ENCODE measurements around the gene ARHGAP15.

Gene ARHGAP15

GRCh38 chr2:143209570-143210445 is 80.6 kb downstream of the ARHGAP15 start:
- no peaks in the 10 kb centered on the region for H3K9me3 ChIP-seq (ENCODE audit: insufficient read depth, low read length)
- H3K4me3 ChIP-seq (ENCODE audit: insufficient read length, low read depth): no peak overlapping the region
- H3K4me1 ChIP-seq (ENCODE audit: insufficient read depth, insufficient read length): no peaks in the 10 kb centered on the region
- no peaks in the 10 kb centered on the region for H3K27me3 ChIP-seq (ENCODE audit: insufficient read depth, insufficient read length)
- H3K9ac ChIP-seq (ENCODE audit: insufficient read length, low read depth): no peak overlapping the region
- no peak for DNase-seq (ENCODE audit: low read depth, low spot score)
- TF ChIP-seq ZNF274 (IDR thresholded peaks at IDR 0.05; ENCODE audit: low read depth, low read length): no peak
- TF ChIP-seq SUZ12 (IDR thresholded peaks at IDR 0.05; ENCODE audit: extremely low read depth, insufficient read depth, insufficient read length): no peak
- no peak for TF ChIP-seq YY1 (IDR thresholded peaks at IDR 0.05; ENCODE audit: insufficient read depth, insufficient read length)
- no peaks in the 10 kb centered on the region for H3K36me3 ChIP-seq (ENCODE audit: insufficient read depth, insufficient read length, low read length)

DNA sequence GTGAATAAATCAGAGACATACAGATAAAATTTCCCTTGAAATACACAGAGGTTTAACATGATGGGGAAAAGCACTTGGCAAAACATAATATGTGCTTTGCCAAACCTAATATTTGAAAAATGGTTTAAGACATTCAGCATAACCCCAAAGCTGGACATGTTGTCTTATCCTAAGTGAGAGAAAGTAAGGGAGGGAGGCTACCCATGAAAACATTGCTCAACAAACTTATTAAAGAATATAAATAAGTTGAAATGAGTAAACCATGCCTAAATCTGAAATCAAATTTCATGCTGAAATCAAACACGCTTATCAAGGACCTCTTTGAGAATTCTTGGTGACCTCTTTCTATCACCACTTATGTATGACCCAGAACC is 81.2 kb downstream of the ARHGAP15 start:
- TF ChIP-seq SUZ12 (IDR thresholded peaks at IDR 0.05; ENCODE audit: extremely low read depth, insufficient read depth, insufficient read length): no peak
- no peak for TF ChIP-seq ZNF274 (IDR thresholded peaks at IDR 0.05; ENCODE audit: low read depth, low read length)
- no peak for TF ChIP-seq YY1 (IDR thresholded peaks at IDR 0.05; ENCODE audit: insufficient read depth, insufficient read length)
- H3K4me3 ChIP-seq (ENCODE audit: insufficient read length, low read depth): no peak overlapping the region
- H3K4me1 ChIP-seq (ENCODE audit: insufficient read depth, insufficient read length): no peaks in the 10 kb centered on the region

DNA sequence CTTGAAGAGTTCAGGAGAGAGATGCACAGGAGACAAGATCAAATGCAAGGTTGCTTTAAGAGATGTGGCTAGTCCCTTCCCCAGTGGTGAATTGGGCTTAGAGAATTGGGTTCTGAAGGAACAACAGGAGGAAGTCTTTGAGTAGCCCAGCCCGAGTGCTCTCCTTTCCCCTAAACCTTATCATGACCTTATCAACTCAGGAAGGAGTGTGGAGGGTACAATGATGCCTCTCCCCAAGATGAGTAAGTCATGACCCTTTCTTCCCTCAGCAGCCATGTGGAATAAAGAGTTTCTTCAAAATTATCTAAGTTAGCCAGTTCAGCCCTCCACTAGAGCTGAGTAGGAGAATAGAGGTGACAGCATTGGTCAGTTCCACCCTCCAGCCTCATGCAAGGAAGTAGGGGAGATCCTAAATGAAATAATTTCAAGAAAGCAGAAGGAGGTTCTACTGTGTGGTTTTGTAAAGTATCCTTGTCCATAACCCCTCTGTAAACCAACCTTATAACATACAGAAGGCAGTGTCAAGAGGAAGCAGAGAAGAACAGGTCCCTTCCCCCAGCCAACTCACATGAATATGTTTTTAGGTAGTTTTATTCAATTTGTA is 88.4 kb downstream of the ARHGAP15 start:
- TF ChIP-seq SUZ12 (IDR thresholded peaks at IDR 0.05; ENCODE audit: extremely low read depth, insufficient read depth, insufficient read length): no peak
- H3K9ac ChIP-seq (ENCODE audit: insufficient read length, low read depth): no peak overlapping the region
- H3K36me3 ChIP-seq (ENCODE audit: insufficient read depth, insufficient read length, low read length): no peaks in the 10 kb centered on the region
- no peaks in the 10 kb centered on the region for H3K4me1 ChIP-seq (ENCODE audit: insufficient read depth, insufficient read length)
- DNase-seq (ENCODE audit: low read depth, low spot score): no peak
- H3K9me3 ChIP-seq (ENCODE audit: insufficient read depth, low read length): no peaks in the 10 kb centered on the region
- no peaks in the 10 kb centered on the region for H3K27me3 ChIP-seq (ENCODE audit: insufficient read depth, insufficient read length)
- no peak overlapping the region for H3K4me3 ChIP-seq (ENCODE audit: insufficient read length, low read depth)

More for the DNA sequence above, 81.2 kb downstream of the ARHGAP15 start:
- Histone ChIP-seq H3K36me3 (ENCODE audit: insufficient read depth, insufficient read length, low read length) (no peaks in the 10 kb centered on the region), H3K9me3 (ENCODE audit: insufficient read depth, low read length) (no peaks in the 10 kb centered on the region), H3K27me3 (ENCODE audit: insufficient read depth, insufficient read length) (no peaks in the 10 kb centered on the region), H3K9ac (ENCODE audit: insufficient read length, low read depth) (no peak overlapping the region)
- no peak for DNase-seq (ENCODE audit: low read depth, low spot score)

- Histone ChIP-seq H3K9me3 (ENCODE audit: insufficient read depth, low read length) (no peaks in the 10 kb centered on the region), H3K4me1 (ENCODE audit: insufficient read depth, insufficient read length) (no peaks in the 10 kb centered on the region), H3K4me3 (ENCODE audit: insufficient read length, low read depth) (no peak overlapping the region), H3K27me3 (ENCODE audit: insufficient read depth, insufficient read length) (no peaks in the 10 kb centered on the region), H3K36me3 (ENCODE audit: insufficient read depth, insufficient read length, low read length) (no peaks in the 10 kb centered on the region), H3K9ac (ENCODE audit: insufficient read length, low read depth) (no peak overlapping the region)
- DNase-seq (ENCODE audit: low read depth, low spot score): no peak
- TF ChIP-seq YY1 (IDR thresholded peaks at IDR 0.05; ENCODE audit: insufficient read depth, insufficient read length) (no peak), SUZ12 (IDR thresholded peaks at IDR 0.05; ENCODE audit: extremely low read depth, insufficient read depth, insufficient read length) (no peak), ZNF274 (IDR thresholded peaks at IDR 0.05; ENCODE audit: low read depth, low read length) (no peak)
Observed at GRCh38 chr2:143218621-143219020, 89.4 kb downstream of the ARHGAP15 start.

GRCh38 chr2:143219266-143219665 is 90.0 kb downstream of the ARHGAP15 start:
- Histone ChIP-seq H3K27me3 (ENCODE audit: insufficient read depth, insufficient read length) (no peaks in the 10 kb centered on the region), H3K9me3 (ENCODE audit: insufficient read depth, low read length) (no peaks in the 10 kb centered on the region), H3K36me3 (ENCODE audit: insufficient read depth, insufficient read length, low read length) (no peaks in the 10 kb centered on the region), H3K4me1 (ENCODE audit: insufficient read depth, insufficient read length) (no peaks in the 10 kb centered on the region), H3K4me3 (ENCODE audit: insufficient read length, low read depth) (no peak overlapping the region), H3K9ac (ENCODE audit: insufficient read length, low read depth) (no peak overlapping the region)
- TF ChIP-seq ZNF274 (IDR thresholded peaks at IDR 0.05; ENCODE audit: low read depth, low read length): no peak
- no peak for TF ChIP-seq SUZ12 (IDR thresholded peaks at IDR 0.05; ENCODE audit: extremely low read depth, insufficient read depth, insufficient read length)
- no peak for TF ChIP-seq YY1 (IDR thresholded peaks at IDR 0.05; ENCODE audit: insufficient read depth, insufficient read length)
- DNase-seq (ENCODE audit: low read depth, low spot score): no peak

DNA sequence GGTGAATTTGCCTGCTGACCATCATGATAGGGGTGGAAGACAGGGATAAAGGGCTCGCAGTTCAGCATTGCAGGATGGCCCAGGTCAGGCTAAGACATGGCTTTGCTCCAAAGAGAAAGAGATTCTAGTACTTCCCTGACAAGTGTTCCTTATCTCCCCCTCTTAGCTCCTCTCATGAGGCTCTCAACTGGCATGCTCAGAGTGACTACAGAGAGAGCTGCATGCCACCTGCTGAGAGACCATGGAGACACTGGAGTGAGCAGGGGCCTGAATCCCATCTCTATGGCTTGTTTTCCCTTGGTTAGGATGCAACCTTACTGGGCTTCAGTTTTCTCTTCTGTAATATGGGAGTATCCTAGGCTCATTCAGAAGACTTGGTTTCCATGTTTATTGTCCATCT is 94.3 kb downstream of the ARHGAP15 start:
- TF ChIP-seq SUZ12 (IDR thresholded peaks at IDR 0.05; ENCODE audit: extremely low read depth, insufficient read depth, insufficient read length) (no peak), ZNF274 (IDR thresholded peaks at IDR 0.05; ENCODE audit: low read depth, low read length) (no peak), YY1 (IDR thresholded peaks at IDR 0.05; ENCODE audit: insufficient read depth, insufficient read length) (no peak)
- no peak overlapping the region for H3K4me3 ChIP-seq (ENCODE audit: insufficient read length, low read depth)

DNA sequence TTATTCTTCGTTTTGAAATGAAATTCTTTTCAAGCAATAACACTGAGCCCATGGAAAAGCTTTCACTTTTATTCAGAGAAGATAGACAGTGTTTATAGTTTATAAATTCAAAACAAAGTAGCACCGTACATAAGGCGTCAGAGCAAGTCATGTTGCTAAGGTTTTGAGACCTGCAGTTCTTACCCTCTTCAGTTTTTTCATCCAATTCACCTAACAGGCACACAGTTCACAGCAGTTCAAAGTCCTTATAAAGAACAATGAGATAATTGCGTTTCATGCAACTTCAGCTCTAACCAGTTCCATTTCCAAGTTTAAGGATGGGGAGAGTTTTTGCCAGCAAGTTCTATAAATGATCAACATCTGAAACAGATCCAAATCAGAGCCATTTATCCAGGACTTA is 96.7 kb downstream of the ARHGAP15 start:
- DNase-seq (ENCODE audit: low read depth, low spot score): no peak
- Histone ChIP-seq H3K27me3 (ENCODE audit: insufficient read depth, insufficient read length) (no peaks in the 10 kb centered on the region), H3K4me3 (ENCODE audit: insufficient read length, low read depth) (no peak overlapping the region), H3K9ac (ENCODE audit: insufficient read length, low read depth) (no peak overlapping the region), H3K9me3 (ENCODE audit: insufficient read depth, low read length) (no peaks in the 10 kb centered on the region), H3K4me1 (ENCODE audit: insufficient read depth, insufficient read length) (no peaks in the 10 kb centered on the region), H3K36me3 (ENCODE audit: insufficient read depth, insufficient read length, low read length) (no peaks in the 10 kb centered on the region)
- no peak for TF ChIP-seq ZNF274 (IDR thresholded peaks at IDR 0.05; ENCODE audit: low read depth, low read length)

More for the DNA sequence above, 94.3 kb downstream of the ARHGAP15 start:
- no peak for DNase-seq (ENCODE audit: low read depth, low spot score)
- no peaks in the 10 kb centered on the region for H3K36me3 ChIP-seq (ENCODE audit: insufficient read depth, insufficient read length, low read length)
- H3K9ac ChIP-seq (ENCODE audit: insufficient read length, low read depth): no peak overlapping the region
- no peaks in the 10 kb centered on the region for H3K27me3 ChIP-seq (ENCODE audit: insufficient read depth, insufficient read length)
- H3K4me1 ChIP-seq (ENCODE audit: insufficient read depth, insufficient read length): no peaks in the 10 kb centered on the region
- H3K9me3 ChIP-seq (ENCODE audit: insufficient read depth, low read length): no peaks in the 10 kb centered on the region

Data from NT2/D1 (cell line).